ENCODE results near the gene BARD1.

Gene BARD1

GRCh38 chr2:214843823-214844222 is 34.3 kb upstream of the BARD1 start:
- Histone ChIP-seq H2AFZ (ENCODE audit: low read depth, low read length) (no peak overlapping the region), H3K4me3 (ENCODE audit: low read length) (no peak overlapping the region), H3K4me2 (ENCODE audit: low read length) (no peak overlapping the region), H4K20me1 (ENCODE audit: insufficient read depth, low read length) (no peaks in the 10 kb centered on the region), H3K79me2 (ENCODE audit: low read length) (no peaks in the 10 kb centered on the region), H3K27me3 (ENCODE audit: low read depth, low read length) (no peaks in the 10 kb centered on the region), H3K4me1 (ENCODE audit: low read length) (peaks cover 11% of the 10 kb centered on the region), H3K9ac (ENCODE audit: low read length) (no peak overlapping the region), H3K27ac (ENCODE audit: low read length) (no peak overlapping the region), H3K36me3 (replicated peaks; ENCODE audit: low read depth, low read length) (peaks cover 9% of the 10 kb centered on the region), H3K9me3 (ENCODE audit: insufficient read depth, low read length) (no peaks in the 10 kb centered on the region)
- TF ChIP-seq CTCF (IDR thresholded peaks at IDR 0.05; ENCODE audit: low read depth, low read length) (no peak), EZH2phosphoT487 (IDR thresholded peaks at IDR 0.05; ENCODE audit: low read depth) (no peak)

- no peaks in the 10 kb centered on the region for H3K79me2 ChIP-seq (ENCODE audit: low read length)
- no peaks in the 10 kb centered on the region for H3K27me3 ChIP-seq (ENCODE audit: low read depth, low read length)
- H3K36me3 ChIP-seq (replicated peaks; ENCODE audit: low read depth, low read length), result peaks cover 9% of the 10 kb centered on the region
- no peak overlapping the region for H3K4me3 ChIP-seq (ENCODE audit: low read length)
- peak overlapping the region; percentile 54 for H3K27ac ChIP-seq (ENCODE audit: low read length)
- no peak overlapping the region for H2AFZ ChIP-seq (ENCODE audit: low read depth, low read length)
- H4K20me1 ChIP-seq (ENCODE audit: insufficient read depth, low read length), result no peaks in the 10 kb centered on the region
- TF ChIP-seq CTCF (IDR thresholded peaks at IDR 0.05; ENCODE audit: low read depth, low read length) (no peak), EZH2phosphoT487 (IDR thresholded peaks at IDR 0.05; ENCODE audit: low read depth) (no peak)
- no peaks in the 10 kb centered on the region for H3K9me3 ChIP-seq (ENCODE audit: insufficient read depth, low read length)
- peaks cover 11% of the 10 kb centered on the region for H3K4me1 ChIP-seq (ENCODE audit: low read length)
- peak overlapping the region; percentile 20; the same call in 1 of the 2 replicates for H3K4me2 ChIP-seq (ENCODE audit: low read length)
- no peak overlapping the region for H3K9ac ChIP-seq (ENCODE audit: low read length)
Observed at GRCh38 chr2:214839464-214839863, 30.0 kb upstream of the BARD1 start.

GRCh38 chr2:214837466-214837865 is 28.0 kb upstream of the BARD1 start:
- H3K9ac ChIP-seq (ENCODE audit: low read length), result no peak overlapping the region
- H2AFZ ChIP-seq (ENCODE audit: low read depth, low read length), result no peak overlapping the region
- no peaks in the 10 kb centered on the region for H3K9me3 ChIP-seq (ENCODE audit: insufficient read depth, low read length)
- no peak overlapping the region for H3K27ac ChIP-seq (ENCODE audit: low read length)
- no peaks in the 10 kb centered on the region for H3K79me2 ChIP-seq (ENCODE audit: low read length)
- no peak overlapping the region for H3K4me3 ChIP-seq (ENCODE audit: low read length)
- H4K20me1 ChIP-seq (ENCODE audit: insufficient read depth, low read length), result no peaks in the 10 kb centered on the region
- peaks cover 9% of the 10 kb centered on the region for H3K36me3 ChIP-seq (replicated peaks; ENCODE audit: low read depth, low read length)
- no peak overlapping the region for H3K4me2 ChIP-seq (ENCODE audit: low read length)
- H3K4me1 ChIP-seq (ENCODE audit: low read length), result peaks cover 11% of the 10 kb centered on the region
- TF ChIP-seq EZH2phosphoT487 (IDR thresholded peaks at IDR 0.05; ENCODE audit: low read depth) (no peak), CTCF (IDR thresholded peaks at IDR 0.05; ENCODE audit: low read depth, low read length) (no peak)
- H3K27me3 ChIP-seq (ENCODE audit: low read depth, low read length), result no peaks in the 10 kb centered on the region

GRCh38 chr2:214836568-214836967 is 27.1 kb upstream of the BARD1 start:
- Histone ChIP-seq H3K79me2 (ENCODE audit: low read length) (no peaks in the 10 kb centered on the region), H3K27me3 (ENCODE audit: low read depth, low read length) (no peaks in the 10 kb centered on the region), H3K27ac (ENCODE audit: low read length) (no peak overlapping the region), H3K9ac (ENCODE audit: low read length) (no peak overlapping the region), H3K4me1 (ENCODE audit: low read length) (peaks cover 11% of the 10 kb centered on the region), H4K20me1 (ENCODE audit: insufficient read depth, low read length) (no peaks in the 10 kb centered on the region), H3K36me3 (replicated peaks; ENCODE audit: low read depth, low read length) (peaks cover 9% of the 10 kb centered on the region), H2AFZ (ENCODE audit: low read depth, low read length) (no peak overlapping the region), H3K4me2 (ENCODE audit: low read length) (no peak overlapping the region), H3K4me3 (ENCODE audit: low read length) (no peak overlapping the region), H3K9me3 (ENCODE audit: insufficient read depth, low read length) (no peaks in the 10 kb centered on the region)
- TF ChIP-seq CTCF (IDR thresholded peaks at IDR 0.05; ENCODE audit: low read depth, low read length), result no peak
- no peak for TF ChIP-seq EZH2phosphoT487 (IDR thresholded peaks at IDR 0.05; ENCODE audit: low read depth)
